Endothelial cell of umbilical vein (primary cell): Measurements from ENCODE around the gene ITGA2. TPM values are rescaled to one million over a fixed set of nuclear protein-coding genes. Genes with fewer than 3 reads are reported as not detected.

Experiments
- BruUV-seq: library from RNA; stranded (reverse); fragments of 400-500 nt; replicated peaks from 2 replicates; lab custom pipeline; 2021; lab: Mats Ljungman, UMichigan
- CTCF ChIA-PET: fragments of 300-600, 350-600 bp; sonication (Branson Sonifier 250); formaldehyde crosslinking; loops from one replicate; lab custom pipeline; 2021; ENCODE audit warnings: antibody characterized with exemption, inconsistent platforms; lab: Charles Lee
- POLR2A ChIA-PET: fragments of 300-600, 350-600 bp; sonication (Branson Sonifier 250); formaldehyde crosslinking; loops from one replicate; lab custom pipeline; 2021; ENCODE audit warnings: antibody characterized with exemption, inconsistent platforms; lab: Charles Lee
- DNase-seq: peaks from one replicate; pipeline ENCODE4 v3.0.0-alpha.2; 2011; ENCODE audit warnings: low read depth, low spot score
- FAIRE-seq: peaks from 2 replicates; lab custom pipeline; 2011; peaks lifted over from hg19 to GRCh38; lab: Jason Lieb, UNC
- H2AFZ ChIP-seq: 2 replicates; pipeline ENCODE4 v1.6.0; 2012; ENCODE audit warnings: low read depth, low read length, control low read depth, inconsistent platforms
- H3K27ac ChIP-seq: 2 replicates; pipeline ENCODE4 v1.5.1; 2011; ENCODE audit warnings: low read depth, mild to moderate bottlenecking, control low read depth, low read length, moderate library complexity; ENCODE audit not compliant: insufficient read depth
- H3K27me3 ChIP-seq, 2 experiments: 2 replicates each; pipeline versions ENCODE4 v1.6.0 to v1.6.1; 2011; ENCODE audit warnings: low read length in 2 of 2, mixed read lengths in 1 of 2; ENCODE audit not compliant: control insufficient read depth in 2 of 2, insufficient read depth in 2 of 2
- H3K36me3 ChIP-seq, 2 experiments: 2 replicates in 1 of 2; 3 replicates in 1 of 2; pipeline ENCODE4 v1.5.1; 2011; ENCODE audit warnings: low read length in 2 of 2, mild to moderate bottlenecking in 1 of 2, moderate library complexity in 1 of 2; ENCODE audit not compliant: control insufficient read depth in 2 of 2, insufficient read depth in 2 of 2; ENCODE audit errors: extremely low read depth in 1 of 2
- H3K4me1 ChIP-seq: 3 replicates; pipeline ENCODE4 v1.5.1; 2011; ENCODE audit warnings: mild to moderate bottlenecking, low read length; ENCODE audit not compliant: control insufficient read depth, insufficient read depth; ENCODE audit errors: extremely low read depth
- H3K4me2 ChIP-seq: 2 replicates; pipeline ENCODE4 v1.6.1; 2011; ENCODE audit warnings: low read length, control low read depth, mixed read lengths; ENCODE audit not compliant: insufficient read depth
- H3K4me3 ChIP-seq, 3 experiments: fragments of 200-600 bp in 1 of 3; sonication (generic), shearing (Covaris generic) in 1 of 3; replicated peaks in 1 of 3; 2 replicates each; pipeline ENCODE4 v1.5.1; 2011 to 2016; ENCODE audit warnings: control low read depth in 3 of 3, low read length in 3 of 3, mild to moderate bottlenecking in 2 of 3, inconsistent platforms in 1 of 3, low read depth in 1 of 3, moderate library complexity in 1 of 3; ENCODE audit not compliant: insufficient read depth in 1 of 3
- H3K79me2 ChIP-seq: 2 replicates; pipeline ENCODE4 v1.6.0; 2012; ENCODE audit warnings: low read length, inconsistent platforms; ENCODE audit not compliant: control insufficient read depth, insufficient read depth
- H3K9ac ChIP-seq: replicated peaks from 2 replicates; pipeline ENCODE3; 2011; ENCODE audit warnings: low read length, control low read depth; ENCODE audit not compliant: insufficient read depth; ENCODE audit errors: extremely low read depth
- H3K9me1 ChIP-seq: replicated peaks from 3 replicates; pipeline ENCODE4 v1.6.0; 2011; ENCODE audit warnings: mild to moderate bottlenecking, low read length; ENCODE audit not compliant: control insufficient read depth, insufficient read depth; ENCODE audit errors: extremely low read depth
- H3K9me3 ChIP-seq: replicated peaks from 2 replicates; pipeline ENCODE4 v1.5.1; 2012; ENCODE audit warnings: low read length, inconsistent platforms; ENCODE audit not compliant: control insufficient read depth, insufficient read depth
- H4K20me1 ChIP-seq: replicated peaks from 2 replicates; pipeline ENCODE3; 2011; ENCODE audit warnings: mild to moderate bottlenecking, low read length; ENCODE audit not compliant: control insufficient read depth, insufficient read depth; ENCODE audit errors: extremely low read depth
- EZH2 ChIP-seq: IDR thresholded peaks from 2 replicates; pipeline ENCODE4 v1.6.1; 2012; ENCODE audit warnings: borderline replicate concordance, low read depth, mild to moderate bottlenecking, moderate library complexity, low read length, inconsistent platforms; ENCODE audit not compliant: severe bottlenecking
- FOS ChIP-seq: IDR thresholded peaks from 2 replicates; pipeline ENCODE4 v1.6.1; 2011; ENCODE audit warnings: mild to moderate bottlenecking, low read length, moderate library complexity, borderline replicate concordance; ENCODE audit not compliant: insufficient read depth
- GATA2 ChIP-seq: IDR thresholded peaks from 2 replicates; pipeline ENCODE4 v1.7.0; 2011; ENCODE audit warnings: low read depth, mild to moderate bottlenecking, moderate library complexity, mixed read lengths, low read length; ENCODE audit not compliant: insufficient read length, insufficient read depth
- JUN ChIP-seq: IDR thresholded peaks from 2 replicates; pipeline ENCODE4 v1.6.1; 2011; ENCODE audit warnings: borderline replicate concordance, low read depth; ENCODE audit not compliant: insufficient read length, insufficient read depth
- MYC ChIP-seq: IDR thresholded peaks from one replicate; pipeline ENCODE4 v1.6.1; 2011; ENCODE audit warnings: mild to moderate bottlenecking, low read depth, low read length
- POLR2A ChIP-seq: IDR thresholded peaks from 2 replicates; pipeline ENCODE4 v1.6.1; 2012; ENCODE audit warnings: low read depth, mild to moderate bottlenecking, control low read depth, low read length
- POLR2AphosphoS5 ChIP-seq: IDR thresholded peaks from 2 replicates; pipeline ENCODE4 v1.6.1; 2012; ENCODE audit warnings: low read depth, mild to moderate bottlenecking, control low read depth, low read length, moderate library complexity; ENCODE audit not compliant: insufficient read depth
- dilution Hi-C: fragments of 300-500 bp; cut with MboI; formaldehyde crosslinking; loops from one replicate; pipeline ENCODE4 v1.15.0; 2019; ENCODE audit warnings: low sequenced_read_pairs; ENCODE audit not compliant: extremely low pct_ligation_motif_present
- intact Hi-C: fragments of 100-400 bp; cut with micrococcal nuclease; formaldehyde crosslinking; loops from one replicate; pipeline ENCODE4 v1.10.0; 2022
- polyA plus RNA-seq, 4 experiments: library from polyadenylated mRNA; depleted of rRNA in 3 of 4; stranded (reverse) in 3 of 4; unstranded in 1 of 4; fragments of >200 nt; gene quantifications; 2 replicates each; pipeline versions ENCODE4 v1.2.1 to v1.2.3, GENCODE V29; 2011 to 2012; ENCODE audit warnings: missing spikeins in 1 of 4
- total RNA-seq: library from RNA; stranded (reverse); gene quantifications from 2 replicates; pipeline ENCODE4 v1.2.3, GENCODE V29; 2021
- TF ChIP-seq, protein P1 (sequence below), 2 donors: IDR thresholded peaks; 1 replicate in 1 of 2; 2 replicates in 1 of 2; pipeline ENCODE4 v1.5.1; 2011; ENCODE audit warnings: low read length in 2 of 2, mild to moderate bottlenecking in 2 of 2, moderate library complexity in 2 of 2, control low read depth in 1 of 2, inconsistent platforms in 1 of 2, low read depth in 1 of 2; ENCODE audit not compliant: insufficient read depth in 1 of 2; ENCODE audit errors: extremely low read depth in 1 of 2
- TF ChIP-seq, protein P2 (sequence below): IDR thresholded peaks from 2 replicates; pipeline ENCODE4 v1.6.1; 2011; ENCODE audit not compliant: insufficient read depth, insufficient read length

The ITGA2 gene
- total and polyA plus RNA-seq, 2 donors (not counting 3 experiments of a cell fraction or from before 2014, with no cell fraction given) = 11.2 to 62.3 TPM

DNA sequence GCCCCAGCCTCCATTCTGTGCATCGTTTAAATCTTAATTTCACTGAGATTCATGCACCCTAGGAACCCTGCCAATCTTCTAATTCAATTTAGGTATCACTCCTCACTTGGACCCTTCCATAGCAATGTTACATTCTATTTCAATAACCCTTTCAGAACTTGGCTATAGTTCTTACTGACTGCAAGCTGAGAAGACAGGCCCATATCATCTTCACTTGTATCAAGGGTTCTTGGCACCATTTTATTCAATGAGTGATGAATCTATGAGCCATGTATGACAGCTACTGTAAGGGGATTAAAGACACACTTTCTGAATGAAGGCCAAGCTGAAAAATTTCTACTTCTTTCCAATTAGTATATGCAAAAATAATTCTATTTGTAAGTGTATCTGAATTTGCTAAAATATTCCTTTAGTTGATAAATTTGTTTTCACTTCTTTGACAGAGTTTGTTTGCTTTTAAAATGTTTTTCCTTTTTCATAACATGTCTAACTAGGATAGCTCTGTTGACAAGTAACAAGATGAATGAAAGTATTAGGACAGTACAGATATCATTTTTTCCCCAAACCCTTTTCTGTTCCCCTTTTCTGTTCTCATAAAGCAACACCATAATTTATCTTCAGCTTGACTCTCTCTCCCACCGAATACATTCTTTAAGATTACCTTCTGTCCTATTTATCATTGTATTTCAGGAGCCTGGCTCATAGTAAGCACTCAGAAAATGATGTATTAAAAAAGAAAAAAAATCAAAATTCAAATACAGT is 9.6 kb downstream of the ITGA2 start:
- POLR2A ChIA-PET = no interaction called here
- H3K27me3 ChIP-seq = no peaks in the 10 kb centered on the region
- peaks cover 25% of the 10 kb centered on the region for H3K4me1 ChIP-seq
- no TSS peak for BruUV-seq
- dilution Hi-C loops = no loop called here
- H3K9me3 ChIP-seq = no peaks in the 10 kb centered on the region
- no peak for TF ChIP-seq POLR2A
- no peak for TF ChIP-seq GATA2
- no peak for TF ChIP-seq MYC
- no peak for TF ChIP-seq FOS
- CTCF ChIA-PET = interaction anchor here (0.7 to 2.0 kb wide), 7 partner anchors 9 to 50 kb away, joined by 3 to 6 read pairs (median 5); partner anchors contain the start of gene ITGA2
- peaks cover 91% of the 10 kb centered on the region for H3K79me2 ChIP-seq
- no peaks in the 10 kb centered on the region for H3K9me1 ChIP-seq
- H3K36me3 ChIP-seq = peaks cover 0 to 2% of the 10 kb centered on the region in 2 experiments
- no peak overlapping the region for H3K4me2 ChIP-seq
- DNase-seq (no peak), FAIRE-seq (no peak)
- H3K9ac ChIP-seq = no peak overlapping the region
- peaks cover 2% of the 10 kb centered on the region for H4K20me1 ChIP-seq
- H3K27ac ChIP-seq = no peak overlapping the region
- intact Hi-C loops = no loop called here
- H3K4me3 ChIP-seq = no peak overlapping the region
- H2AFZ ChIP-seq = no peak overlapping the region

DNA sequence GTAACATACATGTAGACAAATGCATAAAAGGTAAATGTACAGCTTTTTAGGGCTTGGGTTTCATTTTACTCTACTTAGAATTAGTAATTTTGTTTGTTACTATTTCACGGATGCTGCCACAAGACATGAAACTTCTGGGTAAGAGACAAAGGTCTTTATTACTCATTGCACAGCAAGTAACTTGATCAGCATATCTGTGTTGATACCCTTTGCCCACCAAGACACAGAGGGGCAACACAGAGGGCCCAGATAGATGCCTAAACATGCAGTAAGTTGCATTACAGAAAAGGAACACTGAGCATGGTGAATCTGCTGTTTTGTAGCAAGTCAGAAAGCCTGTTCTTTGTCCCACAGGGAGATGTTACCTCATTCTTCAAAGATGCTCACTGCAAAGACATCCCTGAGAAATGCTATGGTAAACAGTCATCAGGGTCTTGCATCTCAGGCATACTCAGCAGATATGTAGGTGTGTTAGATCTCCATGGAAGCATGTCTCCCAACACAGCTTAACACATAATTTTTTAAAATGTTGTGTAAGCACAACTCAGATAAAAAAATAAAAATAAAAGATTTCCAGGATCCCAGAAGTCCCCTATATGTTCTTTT is 10.3 kb downstream of the ITGA2 start:
- intact Hi-C loops = no loop called here
- peaks cover 0 to 2% of the 10 kb centered on the region in 2 experiments for H3K36me3 ChIP-seq

More for the DNA sequence above, 10.3 kb downstream of the ITGA2 start:
- ChIA-PET POLR2A (no interaction called here), CTCF (interaction anchor here (0.7 to 1.0 kb wide), 3 partner anchors 12 to 51 kb away, joined by 3 read pairs; no protein-coding TSS in a partner anchor)
- H4K20me1 ChIP-seq = peaks cover 2% of the 10 kb centered on the region
- no peak for TF ChIP-seq MYC
- no peak for TF ChIP-seq GATA2
- TF ChIP-seq JUN = no peak
- no peak for TF ChIP-seq FOS
- TF ChIP-seq, protein P1, sequence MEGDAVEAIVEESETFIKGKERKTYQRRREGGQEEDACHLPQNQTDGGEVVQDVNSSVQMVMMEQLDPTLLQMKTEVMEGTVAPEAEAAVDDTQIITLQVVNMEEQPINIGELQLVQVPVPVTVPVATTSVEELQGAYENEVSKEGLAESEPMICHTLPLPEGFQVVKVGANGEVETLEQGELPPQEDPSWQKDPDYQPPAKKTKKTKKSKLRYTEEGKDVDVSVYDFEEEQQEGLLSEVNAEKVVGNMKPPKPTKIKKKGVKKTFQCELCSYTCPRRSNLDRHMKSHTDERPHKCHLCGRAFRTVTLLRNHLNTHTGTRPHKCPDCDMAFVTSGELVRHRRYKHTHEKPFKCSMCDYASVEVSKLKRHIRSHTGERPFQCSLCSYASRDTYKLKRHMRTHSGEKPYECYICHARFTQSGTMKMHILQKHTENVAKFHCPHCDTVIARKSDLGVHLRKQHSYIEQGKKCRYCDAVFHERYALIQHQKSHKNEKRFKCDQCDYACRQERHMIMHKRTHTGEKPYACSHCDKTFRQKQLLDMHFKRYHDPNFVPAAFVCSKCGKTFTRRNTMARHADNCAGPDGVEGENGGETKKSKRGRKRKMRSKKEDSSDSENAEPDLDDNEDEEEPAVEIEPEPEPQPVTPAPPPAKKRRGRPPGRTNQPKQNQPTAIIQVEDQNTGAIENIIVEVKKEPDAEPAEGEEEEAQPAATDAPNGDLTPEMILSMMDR (IDR thresholded peaks at IDR 0.05; ENCODE audit: extremely low read depth in 1 of 2, insufficient read depth in 1 of 2, low read depth in 1 of 2, low read length in 2 of 2) = no peak
- TF ChIP-seq EZH2 = no peak
- TF ChIP-seq POLR2AphosphoS5 = no peak
- no peak for TF ChIP-seq POLR2A
- TF ChIP-seq, protein P2, sequence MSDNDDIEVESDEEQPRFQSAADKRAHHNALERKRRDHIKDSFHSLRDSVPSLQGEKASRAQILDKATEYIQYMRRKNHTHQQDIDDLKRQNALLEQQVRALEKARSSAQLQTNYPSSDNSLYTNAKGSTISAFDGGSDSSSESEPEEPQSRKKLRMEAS = no peak
- no peaks in the 10 kb centered on the region for H3K9me1 ChIP-seq
- H3K27me3 ChIP-seq = no peaks in the 10 kb centered on the region
- no TSS peak for BruUV-seq
- no peaks in the 10 kb centered on the region for H3K9me3 ChIP-seq
- no peak overlapping the region for H2AFZ ChIP-seq
- H3K79me2 ChIP-seq = peaks cover 87% of the 10 kb centered on the region
- DNase-seq (no peak), FAIRE-seq (no peak)
- peaks cover 32% of the 10 kb centered on the region for H3K4me1 ChIP-seq
- H3K27ac ChIP-seq = no peak overlapping the region
- no peak overlapping the region for H3K9ac ChIP-seq
- H3K4me3 ChIP-seq = no peak overlapping the region
- no peak overlapping the region for H3K4me2 ChIP-seq
- dilution Hi-C loops = no loop called here
